Activated naive CD8-positive, alpha-beta T cell treated with anti-CD3 and anti-CD28 coated beads, Interleukin-2, amount 50 U/mL, for 16 hours (primary cell): ENCODE measurements around the gene ESRRA.

Experiments
- DNase-seq: peaks from one replicate; pipeline ENCODE4 v3.0.0-alpha.2; 2020; ENCODE audit warnings: low read depth, low spot score

Gene ESRRA

DNA sequence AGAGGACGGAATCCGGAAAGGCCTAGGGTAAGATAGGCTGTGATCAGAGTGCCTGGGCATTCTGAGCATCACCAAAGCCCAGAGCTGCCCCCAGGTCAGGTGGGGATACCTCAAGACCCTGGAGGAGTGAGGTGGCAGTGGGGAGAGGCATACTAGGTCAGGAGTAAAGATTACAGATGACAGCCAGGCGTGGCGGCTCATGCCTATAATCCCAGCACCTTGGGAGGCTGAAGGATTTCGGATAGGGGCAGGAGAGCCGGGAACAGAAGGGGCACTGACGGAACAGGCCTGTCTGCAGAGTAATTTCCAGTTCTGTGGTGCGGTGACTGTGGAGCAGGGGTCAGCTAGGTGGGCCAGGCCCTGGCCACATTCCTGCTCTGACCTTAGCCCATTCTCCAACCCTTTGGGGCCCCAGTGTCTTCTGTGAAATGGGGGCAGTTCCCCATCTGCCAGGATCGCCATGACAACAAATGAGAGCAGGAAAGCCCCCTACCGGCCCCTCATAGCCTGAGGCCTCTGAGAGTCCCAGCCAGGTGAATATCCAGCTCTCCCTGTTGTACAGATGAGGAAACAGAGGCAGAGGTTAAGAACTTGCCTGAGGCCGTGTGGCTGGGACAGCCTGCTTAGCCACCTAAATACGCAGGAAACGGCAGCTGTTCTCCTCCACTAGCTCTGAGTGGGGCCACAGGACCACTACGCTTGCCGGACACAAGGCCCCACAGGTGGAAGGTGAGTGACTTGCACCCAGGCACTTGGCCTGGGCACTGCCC lies 30.1 kb upstream of the ESRRA start:
- DNase-seq: no peak

DNA sequence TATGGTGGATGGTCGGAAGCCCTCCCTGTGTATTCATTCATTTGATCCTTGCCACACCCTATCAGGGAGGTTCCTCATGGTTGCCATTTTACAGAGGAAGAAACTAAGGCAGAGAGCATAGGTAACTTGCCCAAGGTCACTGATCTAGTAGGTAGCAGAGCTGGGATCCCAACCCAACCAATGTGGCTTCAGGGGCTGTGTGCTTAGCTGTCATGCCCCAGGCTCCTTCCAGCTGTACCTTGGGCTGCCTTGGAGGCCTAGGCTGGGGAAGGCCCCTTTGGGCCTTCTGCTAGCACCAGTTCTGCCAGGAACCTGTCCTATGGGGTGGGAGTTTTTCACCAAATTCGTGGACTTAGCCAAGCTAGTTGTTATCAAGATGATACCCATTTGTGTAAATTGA lies 29.5 kb upstream of the ESRRA start:
- DNase-seq: no peak

DNA sequence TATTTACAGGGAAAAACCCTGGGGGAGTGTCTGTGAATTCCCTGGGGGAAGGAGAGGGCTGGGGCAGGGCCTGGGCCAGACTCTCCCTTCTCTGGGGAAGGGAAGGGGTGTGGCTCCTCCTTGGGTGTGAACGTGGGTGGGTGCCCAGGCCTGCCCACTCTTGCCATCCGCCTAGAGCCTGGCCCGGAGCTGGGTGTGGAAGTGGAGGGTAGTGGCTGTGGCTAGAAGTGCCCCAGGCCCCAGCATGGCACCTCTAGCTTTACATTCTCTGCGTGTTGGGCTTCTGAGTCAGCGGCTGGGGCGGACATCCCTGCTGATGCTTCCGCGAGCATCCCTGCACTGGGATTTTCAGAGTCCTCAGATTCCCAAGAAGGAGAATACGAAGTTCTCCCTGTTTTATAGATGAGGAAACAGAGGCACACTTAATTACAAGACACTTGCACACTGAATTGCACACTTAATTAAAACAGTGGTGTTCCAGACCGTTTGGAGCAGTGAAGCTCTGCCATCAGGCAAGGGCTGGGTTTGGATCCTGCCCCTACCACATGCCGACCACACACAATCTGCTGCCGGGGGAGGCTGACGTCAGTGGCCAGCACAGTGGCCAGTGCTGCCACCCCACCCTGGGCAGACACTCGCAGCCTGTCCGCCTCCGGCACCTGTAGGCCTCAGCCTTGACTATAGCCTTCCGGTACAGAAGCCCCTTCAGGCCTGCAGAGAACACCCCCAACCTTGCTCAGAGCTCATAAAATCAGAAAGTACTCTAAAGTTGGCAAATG lies 28.5 kb upstream of the ESRRA start:
- DNase-seq: no peak

DNA sequence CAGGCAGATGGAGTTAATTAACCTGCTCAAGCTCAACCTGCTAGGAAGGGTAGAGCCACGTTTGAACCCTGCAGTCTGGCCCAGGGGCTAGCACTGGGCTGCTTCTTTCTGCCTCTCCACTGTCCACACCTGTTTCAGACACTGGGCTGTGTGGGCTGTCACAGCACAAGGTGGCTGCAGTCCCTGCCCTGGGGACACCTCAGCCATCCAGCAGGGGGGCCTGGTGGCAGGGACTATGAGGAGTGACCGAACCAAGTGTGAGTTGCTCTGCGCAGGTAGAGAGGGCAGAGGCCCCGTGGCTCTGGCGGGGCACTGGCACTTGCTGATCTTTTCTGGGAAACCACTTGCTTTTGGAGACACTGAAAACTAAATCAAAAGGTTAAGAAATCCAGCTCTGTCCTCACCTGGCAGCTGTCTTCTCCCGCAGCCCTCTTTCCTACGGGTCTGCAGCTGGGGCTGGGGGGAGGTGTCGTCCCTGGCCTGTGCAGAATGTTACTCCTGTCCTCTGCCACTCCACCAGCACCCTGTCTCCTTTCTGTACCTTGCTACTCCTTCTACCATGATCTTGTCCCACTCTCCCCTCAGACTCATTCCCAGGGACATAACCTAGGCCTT lies 26.6 kb upstream of the ESRRA start:
- no peak for DNase-seq

DNA sequence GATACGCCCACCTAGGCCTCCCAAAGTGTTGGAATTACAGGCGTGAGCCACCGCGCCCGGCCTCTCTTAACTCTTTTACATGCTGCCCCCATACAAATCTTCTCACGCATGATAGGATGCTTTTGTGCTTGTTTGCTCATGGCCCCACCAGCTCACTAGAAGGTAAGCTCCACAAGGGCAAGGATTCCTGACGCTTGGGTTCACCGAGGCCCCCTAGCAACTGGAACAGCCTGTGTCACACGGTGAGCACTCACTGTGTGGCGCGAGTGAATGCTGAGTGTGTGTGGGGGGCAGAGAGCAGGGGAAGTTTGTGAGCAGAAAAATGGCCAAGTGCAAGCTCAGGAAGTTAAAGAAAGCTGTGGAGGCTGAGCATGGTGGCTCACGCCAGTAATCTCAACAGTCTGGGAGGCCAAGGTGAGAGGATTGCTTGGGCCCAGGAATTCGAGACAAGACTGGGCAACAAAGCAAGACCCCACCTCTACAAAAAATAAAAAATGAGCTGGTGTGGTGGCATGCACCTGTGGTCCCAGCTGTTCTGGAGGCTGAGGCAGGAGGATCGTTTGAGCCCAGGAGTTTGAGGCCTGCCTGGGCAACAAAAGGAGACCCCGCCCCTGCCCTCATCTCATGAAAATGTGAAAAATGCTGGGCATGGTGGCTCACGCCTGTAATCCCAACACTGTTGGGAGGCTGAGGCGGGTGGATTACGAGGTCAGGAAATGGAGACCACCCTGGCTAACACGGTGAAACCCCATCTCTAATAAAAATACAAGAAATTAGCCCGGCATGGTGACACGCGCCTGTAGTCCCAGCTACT lies 23.2 kb upstream of the ESRRA start:
- no peak for DNase-seq

DNA sequence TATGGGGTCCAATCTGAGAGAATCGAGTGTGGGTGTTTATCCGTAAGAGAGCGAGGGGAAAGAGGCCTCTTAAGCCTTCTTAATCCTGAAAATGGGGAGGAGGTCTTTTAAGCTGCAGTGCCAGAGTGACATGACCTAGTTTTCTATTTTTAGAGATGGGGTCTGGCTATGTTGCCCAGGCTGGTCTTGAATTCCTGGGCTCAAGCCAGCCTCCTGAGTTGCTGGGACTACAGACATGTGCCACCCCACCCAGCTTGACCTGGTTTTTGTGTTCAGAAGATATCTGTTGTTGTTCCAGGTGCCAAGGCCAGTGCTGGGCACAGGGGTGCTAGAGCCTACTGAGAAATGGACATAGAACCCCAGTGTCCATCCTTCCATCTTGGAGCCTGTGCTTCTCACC lies 22.2 kb upstream of the ESRRA start:
- DNase-seq: no peak

DNA sequence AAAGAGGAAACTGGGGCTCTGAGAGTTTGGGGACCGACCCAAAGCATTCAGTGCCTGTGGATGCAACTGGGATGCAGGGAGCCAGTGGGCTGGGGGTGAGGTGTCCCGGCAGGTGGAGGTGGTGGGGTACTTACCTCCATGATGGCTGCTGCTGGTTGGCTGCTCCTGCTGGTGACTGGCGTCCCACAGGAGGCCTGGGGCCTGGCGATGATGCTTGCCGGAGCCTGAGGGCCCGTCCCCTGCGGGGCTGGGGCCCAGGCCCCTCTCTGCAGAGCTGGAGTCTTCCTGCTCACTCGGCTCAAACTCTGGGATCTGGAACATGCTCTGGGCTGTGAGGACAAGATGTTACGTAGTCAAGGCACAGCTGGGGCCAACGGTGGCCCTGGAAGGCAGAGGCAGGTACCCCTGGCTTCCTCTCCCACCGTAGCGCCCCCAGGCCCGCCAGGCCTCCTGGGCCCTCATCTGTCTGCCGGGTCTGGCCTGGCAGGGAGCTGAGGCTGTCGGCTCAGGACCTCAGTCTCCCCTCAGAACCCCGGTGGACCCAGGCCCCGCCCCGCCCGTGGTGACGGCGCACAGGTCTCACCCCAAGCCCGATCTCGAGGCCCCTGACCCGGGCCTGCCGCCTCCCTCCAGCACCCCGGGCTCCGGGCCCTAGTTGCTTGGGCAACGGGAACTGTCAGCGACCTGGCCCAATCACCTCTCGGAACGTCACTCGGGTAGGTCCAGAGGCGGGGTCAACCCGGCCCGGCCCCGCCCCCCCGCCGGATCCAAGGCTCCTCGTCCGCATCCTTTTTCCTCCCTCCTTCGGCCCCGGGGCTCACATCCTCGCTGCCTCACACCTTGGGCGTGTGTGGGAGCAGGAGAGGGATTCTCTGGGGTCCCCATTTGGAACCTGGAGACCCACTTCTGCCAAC lies 21.0 kb upstream of the ESRRA start, which contains the start of gene BAD:
TSS of gene BAD (minus strand) at position 618 of the 914 bp plus-strand sequence. CDS start at position 321, 297 bp downstream.
- peak; percentile 79 for DNase-seq

DNA sequence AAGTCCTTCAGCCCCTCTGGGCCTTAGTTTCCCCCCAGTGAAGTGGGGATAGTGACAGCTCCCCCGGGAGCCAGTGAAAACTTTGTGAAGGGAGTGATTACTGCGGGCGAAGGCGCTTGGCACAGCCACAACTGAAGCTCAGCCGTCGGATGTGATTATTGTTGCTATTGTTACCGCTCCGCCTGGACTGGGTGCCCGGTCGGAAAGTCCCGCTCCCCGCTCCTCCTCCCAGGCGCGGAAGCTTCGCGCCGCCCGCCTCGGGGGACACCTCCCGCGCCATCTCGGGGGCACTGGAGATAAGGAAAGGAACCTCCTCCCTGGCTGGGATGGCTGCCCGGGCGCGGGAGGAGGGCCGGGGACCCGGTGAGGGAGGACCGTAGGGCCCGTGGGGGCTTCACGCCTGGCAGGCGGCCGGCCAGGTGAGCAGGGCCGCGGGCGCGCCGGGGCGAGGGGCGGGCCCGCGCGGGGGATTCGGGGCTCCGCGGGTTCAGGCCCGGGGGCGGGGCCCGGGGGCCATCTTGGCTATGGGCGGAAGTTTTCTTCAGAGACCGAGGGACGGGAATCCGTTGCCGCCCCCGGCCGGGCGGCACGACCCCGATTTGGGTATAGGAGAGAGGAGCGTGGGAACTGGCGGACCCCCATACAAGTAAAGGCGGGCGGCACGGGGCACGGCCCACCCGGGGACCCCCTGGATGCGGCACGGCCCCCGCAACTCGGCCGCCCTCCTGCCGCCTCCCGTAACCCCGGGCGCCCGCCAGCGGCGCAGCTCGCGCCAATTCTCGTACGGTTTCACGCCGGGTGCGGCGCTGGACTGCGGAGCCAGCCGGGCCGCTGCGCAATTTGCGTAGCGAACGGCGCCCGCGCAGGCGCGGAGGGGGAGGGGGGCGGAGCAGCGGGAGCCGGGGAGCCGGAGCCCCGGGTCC lies 20.1 kb upstream of the ESRRA start, which contains the start of gene GPR137:
TSS of gene GPR137 (plus strand) at position 887 of the 923 bp plus-strand sequence. CDS start 677 bp downstream, outside the sequence.
- peak; percentile 75 for DNase-seq

DNA sequence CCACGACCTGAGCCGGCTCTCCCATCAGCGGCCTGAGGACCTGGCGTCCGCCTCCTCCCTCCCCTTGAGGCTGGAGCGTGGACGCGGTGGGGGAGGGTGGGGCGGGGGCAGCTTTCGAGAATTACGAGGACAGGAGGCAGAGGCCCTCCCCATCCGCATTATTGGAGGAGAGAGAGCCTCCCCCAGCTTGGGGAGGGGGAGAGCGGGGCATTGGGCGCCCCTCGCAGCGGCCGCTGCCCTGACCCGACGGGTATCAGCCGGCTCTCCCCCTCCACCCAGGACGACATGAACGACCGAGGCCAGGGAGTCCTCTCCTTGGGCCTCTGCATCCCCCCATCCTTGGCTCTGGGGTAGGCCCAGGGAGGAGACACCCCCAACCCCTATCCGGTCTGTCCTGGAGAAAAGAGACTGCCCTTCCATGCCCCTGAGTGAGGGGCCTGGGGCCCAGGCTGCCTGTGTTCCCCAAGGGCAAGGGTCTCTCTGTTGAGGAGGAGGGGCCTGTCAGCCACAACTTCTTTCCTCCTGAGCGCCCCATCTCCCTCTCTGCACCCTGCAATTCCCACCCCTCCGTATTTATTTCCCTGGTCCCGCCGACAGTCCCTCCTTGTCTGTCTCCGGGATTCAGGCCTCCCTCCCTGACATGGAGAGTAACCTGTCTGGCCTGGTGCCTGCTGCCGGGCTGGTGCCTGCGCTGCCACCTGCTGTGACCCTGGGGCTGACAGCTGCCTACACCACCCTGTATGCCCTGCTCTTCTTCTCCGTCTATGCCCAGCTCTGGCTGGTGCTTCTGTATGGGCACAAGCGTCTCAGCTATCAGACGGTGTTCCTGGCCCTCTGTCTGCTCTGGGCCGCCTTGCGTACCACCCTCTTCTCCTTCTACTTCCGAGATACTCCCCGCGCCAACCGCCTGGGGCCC lies 19.2 kb upstream of the ESRRA start:
- DNase-seq: no peak

DNA sequence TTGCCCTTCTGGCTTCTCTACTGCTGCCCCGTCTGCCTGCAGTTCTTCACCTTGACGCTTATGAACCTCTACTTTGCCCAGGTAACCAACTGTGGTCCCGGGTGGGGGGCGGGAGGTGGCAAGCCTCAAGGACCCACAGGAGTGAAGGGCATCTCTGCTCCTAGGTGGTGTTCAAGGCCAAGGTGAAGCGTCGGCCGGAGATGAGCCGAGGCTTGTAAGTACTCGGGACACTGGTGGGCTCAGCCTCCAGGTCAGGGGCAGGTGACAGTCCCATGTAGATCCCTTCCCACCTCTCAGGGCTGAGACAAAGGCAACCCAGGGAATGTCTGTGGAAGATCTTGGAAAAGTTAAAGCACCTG lies 18.5 kb upstream of the ESRRA start:
- DNase-seq: no peak

DNA sequence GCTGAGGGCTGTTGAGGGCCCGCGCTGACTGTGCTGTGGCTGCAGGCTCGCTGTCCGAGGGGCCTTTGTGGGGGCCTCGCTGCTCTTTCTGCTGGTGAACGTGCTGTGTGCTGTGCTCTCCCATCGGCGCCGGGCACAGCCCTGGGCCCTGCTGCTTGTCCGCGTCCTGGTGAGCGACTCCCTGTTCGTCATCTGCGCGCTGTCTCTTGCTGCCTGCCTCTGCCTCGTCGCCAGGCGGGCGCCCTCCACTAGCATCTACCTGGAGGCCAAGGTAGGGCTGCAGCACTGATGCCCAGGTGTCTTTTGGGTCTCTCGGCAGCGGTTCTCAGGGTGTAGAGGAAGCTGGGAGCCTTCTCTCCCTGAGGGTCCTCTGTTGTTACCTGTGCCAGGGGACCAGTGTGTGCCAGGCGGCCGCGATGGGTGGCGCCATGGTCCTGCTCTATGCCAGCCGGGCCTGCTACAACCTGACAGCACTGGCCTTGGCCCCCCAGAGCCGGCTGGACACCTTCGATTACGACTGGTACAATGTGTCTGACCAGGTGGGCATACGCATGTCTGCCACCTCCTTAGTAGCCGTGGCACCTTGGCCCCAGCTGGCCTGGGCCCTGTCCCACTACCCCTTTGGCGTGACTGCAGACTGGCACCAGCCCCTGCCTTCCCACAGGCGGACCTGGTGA lies 17.5 kb upstream of the ESRRA start:
- DNase-seq: no peak

DNA sequence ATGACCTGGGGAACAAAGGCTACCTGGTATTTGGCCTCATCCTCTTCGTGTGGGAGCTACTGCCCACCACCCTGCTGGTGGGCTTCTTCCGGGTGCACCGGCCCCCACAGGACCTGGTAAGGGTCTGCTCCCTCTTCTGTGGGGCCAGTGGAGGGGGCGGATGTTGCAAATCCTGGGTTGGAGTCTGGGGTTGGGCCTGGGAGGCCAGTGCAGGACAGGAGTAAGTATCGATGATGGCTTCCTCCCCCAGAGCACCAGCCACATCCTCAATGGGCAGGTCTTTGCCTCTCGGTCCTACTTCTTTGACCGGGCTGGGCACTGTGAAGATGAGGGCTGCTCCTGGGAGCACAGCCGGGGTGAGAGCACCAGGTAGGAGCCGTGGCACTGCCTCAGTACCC lies 17.0 kb upstream of the ESRRA start:
- no peak for DNase-seq

DNA sequence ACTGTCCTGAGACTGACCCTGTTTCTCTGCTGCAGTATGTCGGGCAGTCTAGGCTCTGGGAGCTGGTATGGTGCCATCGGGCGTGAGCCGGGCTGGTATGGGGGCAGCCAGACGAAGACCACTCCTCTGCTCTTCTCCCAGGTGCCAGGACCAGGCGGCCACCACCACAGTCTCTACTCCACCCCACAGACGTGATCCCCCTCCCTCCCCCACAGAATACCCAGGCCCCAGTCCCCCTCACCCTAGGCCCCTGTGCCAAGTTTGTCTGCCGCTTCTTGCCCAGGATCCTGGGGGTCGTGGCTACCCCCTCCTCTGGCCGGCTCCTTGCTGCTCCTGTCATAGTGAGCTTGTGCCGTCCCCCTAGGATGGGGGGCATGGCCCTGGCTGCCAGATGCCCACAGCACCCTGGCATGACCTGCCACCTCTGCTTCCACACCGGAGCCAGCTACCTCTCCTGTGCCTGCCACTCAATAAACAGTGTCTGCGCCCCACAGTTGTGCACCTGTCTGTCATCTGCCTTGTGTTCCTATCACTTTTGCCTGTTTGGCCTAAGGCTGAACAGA lies 16.2 kb upstream of the ESRRA start:
- no peak for DNase-seq

DNA sequence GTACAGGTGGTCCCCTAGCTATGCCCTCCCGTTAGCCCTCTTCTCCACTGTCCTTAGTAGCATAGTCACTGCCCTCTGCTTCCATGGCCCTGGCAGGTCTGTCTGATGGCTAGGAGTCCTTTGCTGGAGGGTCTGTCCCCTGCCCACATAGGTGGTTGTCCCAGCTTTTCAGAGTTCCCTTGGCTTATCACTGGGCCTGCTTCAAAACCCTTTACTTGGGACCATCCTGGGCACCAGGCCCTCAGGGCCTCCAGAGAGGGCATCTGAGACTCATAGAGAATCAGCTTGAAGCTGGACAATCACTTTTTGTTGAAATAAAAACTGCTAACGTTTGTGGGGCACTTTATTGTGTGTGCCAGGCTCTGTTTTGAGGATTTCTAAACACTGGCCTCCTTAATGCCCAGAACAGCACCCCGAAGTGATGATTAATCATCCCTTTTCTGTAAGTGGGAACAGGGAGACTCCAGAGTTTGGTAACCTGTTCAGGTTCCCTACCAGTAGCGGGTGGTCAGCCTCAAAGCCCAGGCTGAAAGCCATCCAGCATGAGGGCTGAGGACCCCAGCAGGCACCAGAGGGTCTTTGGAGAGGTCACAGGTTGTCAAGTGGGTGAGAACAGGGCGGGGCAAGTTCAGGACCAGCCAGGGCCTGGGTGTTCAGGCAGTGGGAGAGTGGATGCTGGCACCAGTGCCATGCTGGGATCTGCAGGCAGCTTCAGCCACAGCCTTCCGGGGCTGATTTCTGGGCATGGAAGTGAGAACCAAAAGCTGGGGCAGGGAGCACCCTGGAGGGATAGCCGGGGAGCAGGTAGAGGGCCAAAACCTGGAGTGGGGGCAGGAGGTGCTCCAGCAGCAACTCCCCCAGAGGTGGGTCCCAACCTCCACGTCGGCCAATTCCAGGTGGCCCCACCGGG lies 14.7 kb upstream of the ESRRA start:
- DNase-seq: no peak

DNA sequence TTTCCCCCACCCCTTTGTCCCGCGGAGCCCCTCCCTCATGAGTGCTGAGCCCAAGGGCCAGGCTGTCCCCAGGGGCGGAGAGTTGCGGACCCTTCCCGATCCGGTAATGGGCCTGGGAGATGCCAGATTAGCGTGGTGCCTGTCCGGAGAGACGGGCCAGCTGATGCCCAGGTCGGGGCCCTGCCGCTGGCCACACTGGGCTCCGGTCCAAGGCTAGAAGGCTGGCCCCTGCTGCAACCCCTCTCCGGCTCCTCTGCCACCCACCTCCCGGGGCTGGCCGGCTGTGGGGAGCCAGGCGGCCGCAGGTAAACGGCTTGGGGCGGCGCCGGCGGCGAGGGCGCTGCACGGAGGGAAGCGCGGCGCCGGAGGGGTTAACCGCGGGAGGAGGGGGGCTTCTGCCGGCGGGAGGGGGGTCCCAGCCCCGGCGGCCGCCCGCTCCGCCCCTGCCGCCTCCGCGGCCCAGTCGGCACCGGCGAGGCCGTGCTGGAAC lies 14.0 kb upstream of the ESRRA start, which contains the start of gene KCNK4:
TSS of gene KCNK4 (plus strand) at position 41 of the 490 bp plus-strand sequence. CDS start 1,717 bp downstream, outside the sequence.
- DNase-seq: no peak
